ENCODE results near the gene SIK2. TPM values are rescaled to one million over a fixed set of nuclear protein-coding genes. Genes with fewer than 3 reads are reported as not detected.

Gene SIK2
- total RNA-seq, 4 donors from 2014 or later: 16.2 to 27.6 (median 20.9) TPM

DNA sequence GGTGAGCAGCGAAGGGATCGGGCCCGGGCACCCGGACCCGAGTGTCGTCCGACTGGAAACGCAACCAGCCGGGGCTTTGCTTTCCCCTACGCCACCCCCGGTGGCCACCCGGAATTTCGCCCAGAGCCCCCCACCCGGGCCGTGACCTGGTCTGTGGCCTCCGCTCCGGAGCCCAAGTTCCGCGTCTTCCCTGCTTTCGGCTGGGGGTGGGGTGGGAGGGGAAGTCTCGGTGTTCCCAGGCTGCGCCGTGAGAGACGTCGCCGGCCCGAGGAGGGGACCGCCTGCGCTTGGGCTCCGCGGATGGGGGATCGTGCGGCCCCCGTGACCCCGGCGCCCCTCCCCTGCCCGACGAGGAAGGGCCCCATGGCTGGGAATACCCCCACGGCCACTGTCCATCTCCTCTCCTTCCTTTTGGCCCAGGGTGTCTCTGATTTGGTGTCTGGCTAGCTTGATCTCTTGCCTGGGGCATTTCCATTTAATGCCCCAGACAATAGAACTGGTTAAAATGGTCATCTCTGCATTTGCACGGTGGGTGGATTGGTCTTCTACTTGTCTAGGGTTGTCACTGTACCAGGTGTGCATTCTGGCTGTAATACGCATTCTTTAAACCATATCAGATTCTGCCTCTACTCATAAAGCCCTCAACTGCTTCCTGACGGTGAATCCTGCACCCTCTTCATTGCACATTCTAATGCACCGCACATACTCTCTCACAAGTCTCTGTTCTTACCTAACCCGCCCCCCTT, 789 bp downstream of the SIK2 start:
- H3K9me3 ChIP-seq: no peaks in the 10 kb centered on the region
- no peaks in the 10 kb centered on the region for H3K27me3 ChIP-seq
- 1% methylated on average over 5 of the region's 44 CpGs for WGBS, 2 donors (ENCODE audit: low coverage in 1 of 2)
- H3K4me3 ChIP-seq: peak overlapping the region; percentile 88 to 90
- peaks cover 0 to 56% (median 6%) of the 10 kb centered on the region in 3 donors for H3K4me1 ChIP-seq
- H3K27ac ChIP-seq: peak overlapping the region; percentile 94 to 100 (median 98)
- TF ChIP-seq POLR2A (IDR thresholded peaks at IDR 0.05) (no peak), EP300 (IDR thresholded peaks at IDR 0.05) (no peak), POLR2AphosphoS5 (IDR thresholded peaks at IDR 0.05) (no peak)
- TF ChIP-seq, protein P1, sequence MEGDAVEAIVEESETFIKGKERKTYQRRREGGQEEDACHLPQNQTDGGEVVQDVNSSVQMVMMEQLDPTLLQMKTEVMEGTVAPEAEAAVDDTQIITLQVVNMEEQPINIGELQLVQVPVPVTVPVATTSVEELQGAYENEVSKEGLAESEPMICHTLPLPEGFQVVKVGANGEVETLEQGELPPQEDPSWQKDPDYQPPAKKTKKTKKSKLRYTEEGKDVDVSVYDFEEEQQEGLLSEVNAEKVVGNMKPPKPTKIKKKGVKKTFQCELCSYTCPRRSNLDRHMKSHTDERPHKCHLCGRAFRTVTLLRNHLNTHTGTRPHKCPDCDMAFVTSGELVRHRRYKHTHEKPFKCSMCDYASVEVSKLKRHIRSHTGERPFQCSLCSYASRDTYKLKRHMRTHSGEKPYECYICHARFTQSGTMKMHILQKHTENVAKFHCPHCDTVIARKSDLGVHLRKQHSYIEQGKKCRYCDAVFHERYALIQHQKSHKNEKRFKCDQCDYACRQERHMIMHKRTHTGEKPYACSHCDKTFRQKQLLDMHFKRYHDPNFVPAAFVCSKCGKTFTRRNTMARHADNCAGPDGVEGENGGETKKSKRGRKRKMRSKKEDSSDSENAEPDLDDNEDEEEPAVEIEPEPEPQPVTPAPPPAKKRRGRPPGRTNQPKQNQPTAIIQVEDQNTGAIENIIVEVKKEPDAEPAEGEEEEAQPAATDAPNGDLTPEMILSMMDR (IDR thresholded peaks at IDR 0.05): no peak
- peak; percentile 7 for ATAC-seq
- no peaks in the 10 kb centered on the region for H3K36me3 ChIP-seq

DNA sequence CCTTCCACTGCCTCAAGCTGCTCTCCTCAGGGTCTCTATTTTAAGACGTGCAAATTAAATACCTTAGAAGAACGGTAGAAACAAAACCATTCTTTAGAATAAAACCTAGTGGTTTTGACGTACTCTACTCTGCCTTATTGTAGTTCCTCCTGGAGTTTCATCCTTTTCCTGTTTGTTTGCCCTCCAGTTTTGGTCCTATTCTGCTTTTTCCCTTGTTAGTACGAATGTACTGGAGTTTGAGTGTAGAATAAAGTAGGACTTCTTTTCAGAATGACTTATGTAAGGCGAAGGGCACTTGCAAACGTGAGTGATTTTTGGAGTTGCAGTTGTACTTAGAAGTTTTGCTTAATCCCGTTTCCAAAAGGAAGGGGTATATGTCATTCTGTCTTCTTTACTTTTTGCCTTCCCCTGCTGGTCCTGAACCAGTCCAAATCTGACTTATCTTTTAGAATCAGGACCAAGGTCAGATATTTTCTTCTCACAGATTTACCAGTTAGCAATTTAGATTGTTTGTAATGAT, 1.4 kb downstream of the SIK2 start:
- TF ChIP-seq POLR2A (IDR thresholded peaks at IDR 0.05): no peak
- TF ChIP-seq EP300 (IDR thresholded peaks at IDR 0.05): no peak
- TF ChIP-seq, protein P1 (IDR thresholded peaks at IDR 0.05): no peak
- TF ChIP-seq POLR2AphosphoS5 (IDR thresholded peaks at IDR 0.05): no peak
- no peaks in the 10 kb centered on the region for H3K36me3 ChIP-seq
- 0 to 7% methylated on average over 4 to 7 of the region's 7 CpGs for WGBS, 2 donors (ENCODE audit: low coverage in 1 of 2)
- H3K4me3 ChIP-seq: peak overlapping the region; percentile 88 to 90
- no peaks in the 10 kb centered on the region for H3K27me3 ChIP-seq
- H3K9me3 ChIP-seq: no peaks in the 10 kb centered on the region
- peak overlapping the region; percentile 94 to 100 (median 98) for H3K27ac ChIP-seq
- H3K4me1 ChIP-seq: peaks cover 0 to 56% (median 6%) of the 10 kb centered on the region in 3 donors
- no peak for ATAC-seq

DNA sequence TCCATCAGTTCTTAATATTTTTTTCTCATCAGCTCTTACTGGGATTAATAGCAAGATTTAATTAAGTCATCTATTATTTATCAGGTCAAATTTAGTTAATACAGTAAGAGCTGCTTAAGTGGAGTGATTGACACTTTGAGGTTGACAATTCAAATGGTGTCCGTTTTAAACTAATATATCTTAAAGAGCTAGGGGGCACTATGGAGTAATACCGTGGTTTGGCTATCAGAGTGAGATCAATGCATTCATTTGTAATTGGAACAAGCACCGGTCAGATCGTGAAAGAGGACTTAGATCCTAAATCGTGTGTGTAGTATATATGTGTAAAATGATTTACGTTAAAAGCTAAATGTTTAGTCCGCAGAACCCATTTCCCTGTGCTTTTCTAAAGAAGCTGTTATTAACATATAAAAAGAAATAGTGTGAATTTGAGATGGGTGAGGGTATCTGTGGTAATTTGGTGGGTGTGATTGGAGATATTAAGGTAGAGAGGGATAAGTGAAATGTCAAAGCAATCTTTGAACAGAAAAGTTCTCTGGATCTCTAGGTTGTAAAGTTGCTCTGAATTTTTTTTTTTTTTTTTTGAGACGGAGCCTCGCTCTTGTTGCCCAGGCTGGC, 2.3 kb downstream of the SIK2 start:
- Histone ChIP-seq H3K27me3 (no peaks in the 10 kb centered on the region), H3K27ac (peak overlapping the region in 1 of 4 donors; percentile 100), H3K9me3 (no peaks in the 10 kb centered on the region), H3K4me3 (peak overlapping the region; percentile 88 to 90), H3K4me1 (peaks cover 0 to 56% (median 6%) of the 10 kb centered on the region in 3 donors), H3K36me3 (no peaks in the 10 kb centered on the region)
- no peak for TF ChIP-seq POLR2AphosphoS5 (IDR thresholded peaks at IDR 0.05)
- no peak for TF ChIP-seq EP300 (IDR thresholded peaks at IDR 0.05)
- TF ChIP-seq, protein P1 (IDR thresholded peaks at IDR 0.05): peak; percentile 48 to 65 (median 58)
- ATAC-seq: no peak
- 32 to 41% methylated on average over 7 to 9 of the region's 9 CpGs for WGBS, 2 donors (ENCODE audit: low coverage in 1 of 2)

DNA sequence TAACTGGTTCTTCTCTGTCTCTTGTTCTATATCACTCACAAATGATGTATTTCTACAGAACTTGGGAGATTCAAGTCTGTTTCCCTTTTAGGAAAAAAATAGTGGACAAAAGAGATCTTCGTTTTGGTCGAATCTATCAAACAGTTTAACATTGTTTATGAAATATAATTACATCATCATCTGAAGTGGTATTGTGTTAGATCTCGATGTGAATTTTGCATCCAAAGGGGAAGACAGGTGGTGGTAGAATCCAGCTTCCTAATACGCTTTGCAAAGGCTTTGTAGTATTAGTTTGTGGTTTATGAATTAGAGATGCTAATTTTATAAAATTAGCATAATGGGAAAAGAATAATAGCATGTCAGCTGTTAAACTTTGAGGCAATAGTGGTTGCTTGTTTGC, 3.4 kb downstream of the SIK2 start:
- Histone ChIP-seq H3K36me3 (no peaks in the 10 kb centered on the region), H3K27ac (no peak overlapping the region), H3K9me3 (no peaks in the 10 kb centered on the region), H3K4me1 (peaks cover 0 to 56% (median 6%) of the 10 kb centered on the region in 3 donors), H3K4me3 (no peak overlapping the region), H3K27me3 (no peaks in the 10 kb centered on the region)
- WGBS, 2 donors (ENCODE audit: low coverage in 1 of 2): 36 to 46% methylated on average over 3 to 4 of the region's 4 CpGs
- no peak for ATAC-seq
- TF ChIP-seq EP300 (IDR thresholded peaks at IDR 0.05): no peak
- TF ChIP-seq, protein P1 (IDR thresholded peaks at IDR 0.05): peak in 1 of 4 experiments; percentile 14
- no peak for TF ChIP-seq POLR2AphosphoS5 (IDR thresholded peaks at IDR 0.05)
